SK-N-SH (cell line): ENCODE measurements around the gene USP4. TPM values are rescaled to one million over a fixed set of nuclear protein-coding genes. Genes with fewer than 3 reads are reported as not detected.

Experiments
- CTCF ChIA-PET: fragments of 300-600, 350-600 bp; formaldehyde crosslinking; extraction: SDS; loops from one replicate; lab custom pipeline; 2021; lab: Yijun Ruan, JAX
- POLR2A ChIA-PET: fragments of 350-600 bp; sonication (Branson Sonifier 250); formaldehyde crosslinking; extraction: SDS; loops from one replicate; lab custom pipeline; 2020; ENCODE audit warnings: antibody characterized with exemption, inconsistent platforms; lab: Yijun Ruan, JAX
- DNase-seq: peaks from one replicate; pipeline ENCODE4 v3.0.0; 2012
- H2AFZ ChIP-seq: fragments of 200-600 bp; sonication (generic); 2 replicates; pipeline ENCODE4 v1.8.1; 2016; ENCODE audit warnings: antibody characterized with exemption, mild to moderate bottlenecking, low read depth
- H3F3A ChIP-seq: fragments of 200-600 bp; sonication (generic); replicated peaks from 2 replicates; pipeline ENCODE3; 2016; ENCODE audit warnings: antibody characterized with exemption, mild to moderate bottlenecking; ENCODE audit not compliant: insufficient read depth
- H3K27ac ChIP-seq, 2 experiments: fragments of 200-500 bp in 1 of 2; fragments of 200-600 bp in 1 of 2; sonication (Bioruptor generic) in 1 of 2; sonication (generic), shearing (Covaris generic) in 1 of 2; 2 replicates each; pipeline versions ENCODE4 v1.5.1 to v1.6.1; 2014 to 2016; ENCODE audit warnings: low read depth in 2 of 2, inconsistent platforms in 1 of 2, low read length in 1 of 2, mild to moderate bottlenecking in 1 of 2, mixed read lengths in 1 of 2
- H3K27me3 ChIP-seq: fragments of 200-600 bp; sonication (generic), shearing (Covaris generic); 2 replicates; pipeline ENCODE4 v1.6.1; 2016; ENCODE audit warnings: mixed run types; ENCODE audit not compliant: insufficient read depth
- H3K36me3 ChIP-seq, 2 experiments: fragments of 200-500 bp in 1 of 2; fragments of 200-600 bp in 1 of 2; sonication (Bioruptor generic) in 1 of 2; sonication (generic) in 1 of 2; replicated peaks in 1 of 2; 2 replicates each; pipeline versions ENCODE3 to v1.5.1; 2014 to 2016; ENCODE audit warnings: low read length in 1 of 2, mild to moderate bottlenecking in 1 of 2; ENCODE audit not compliant: insufficient read depth in 2 of 2, control insufficient read depth in 1 of 2
- H3K4me1 ChIP-seq, 2 experiments: fragments of 200-500 bp in 1 of 2; fragments of 200-600 bp in 1 of 2; sonication (Bioruptor generic) in 1 of 2; sonication (generic), shearing (Covaris generic) in 1 of 2; 2 replicates each; pipeline versions ENCODE4 v1.5.1 to v1.6.1; 2014 to 2016; ENCODE audit warnings: low read depth in 1 of 2, low read length in 1 of 2, mixed run types in 1 of 2; ENCODE audit not compliant: insufficient read depth in 2 of 2, control insufficient read depth in 1 of 2
- H3K4me2 ChIP-seq: fragments of 200-600 bp; sonication (generic), shearing (Covaris generic); 2 replicates; pipeline ENCODE4 v1.6.1; 2017; ENCODE audit warnings: mixed run types
- H3K4me3 ChIP-seq, 2 experiments: fragments of 200-500 bp in 1 of 2; fragments of 200-600 bp in 1 of 2; sonication (Bioruptor generic) in 1 of 2; sonication (generic), shearing (Covaris generic) in 1 of 2; 2 replicates each; pipeline versions ENCODE4 v1.5.1 to v1.8.1; 2014 to 2016; ENCODE audit warnings: low read depth in 2 of 2, inconsistent platforms in 1 of 2, low read length in 1 of 2, mild to moderate bottlenecking in 1 of 2, mixed read lengths in 1 of 2, moderate library complexity in 1 of 2
- H3K79me2 ChIP-seq: fragments of 200-600 bp; sonication (generic); 2 replicates; pipeline ENCODE4 v1.8.1; 2017; ENCODE audit warnings: mild to moderate bottlenecking; ENCODE audit not compliant: insufficient read depth
- H3K9ac ChIP-seq: fragments of 200-600 bp; sonication (generic); 2 replicates; pipeline ENCODE4 v1.6.1; 2017; ENCODE audit warnings: mixed run types
- H3K9me2 ChIP-seq: fragments of 200-600 bp; sonication (generic); 2 replicates; pipeline ENCODE4 v1.6.1; 2017; ENCODE audit warnings: mixed run types
- H3K9me3 ChIP-seq: fragments of 200-600 bp; sonication (generic); 2 replicates; pipeline ENCODE4 v1.6.1; 2017; ENCODE audit warnings: mixed run types, mild to moderate bottlenecking, moderate library complexity
- H4K20me1 ChIP-seq: fragments of 200-600 bp; sonication (generic); 2 replicates; pipeline ENCODE4 v1.6.1; 2017; ENCODE audit warnings: mild to moderate bottlenecking, mixed run types; ENCODE audit not compliant: insufficient read depth
- FOSL2 ChIP-seq: IDR thresholded peaks from 2 replicates; pipeline ENCODE4 v1.4.0; 2012; ENCODE audit warnings: low read depth, mild to moderate bottlenecking, moderate library complexity, borderline replicate concordance
- FOXM1 ChIP-seq: IDR thresholded peaks from 2 replicates; pipeline ENCODE4 v1.4.0; 2012; ENCODE audit warnings: low read depth, mild to moderate bottlenecking
- IRF3 ChIP-seq: fragments of 150-350 bp; IDR thresholded peaks from 2 replicates; pipeline ENCODE4 v1.6.1; 2016; ENCODE audit warnings: mild to moderate bottlenecking, low read depth, low read length
- JUND ChIP-seq: IDR thresholded peaks from 2 replicates; pipeline ENCODE4 v1.4.0; 2012
- MEF2A ChIP-seq: IDR thresholded peaks from 2 replicates; pipeline ENCODE4 v1.4.0; 2012; ENCODE audit warnings: low read depth, borderline replicate concordance
- MXI1 ChIP-seq: IDR thresholded peaks from 2 replicates; pipeline ENCODE4 v1.6.1; 2012; ENCODE audit warnings: mild to moderate bottlenecking, low read depth, low read length, improper control_type of control experiment
- NFIC ChIP-seq: IDR thresholded peaks from 2 replicates; pipeline ENCODE4 v1.4.0; 2012; ENCODE audit warnings: borderline replicate concordance
- POLR2AphosphoS5 ChIP-seq: IDR thresholded peaks from 2 replicates; pipeline ENCODE4 v1.6.1; 2012; ENCODE audit warnings: low read depth, low read length
- RAD21 ChIP-seq: IDR thresholded peaks from 2 replicates; pipeline ENCODE4 v1.6.1; 2012; ENCODE audit warnings: mild to moderate bottlenecking, low read length
- REST ChIP-seq: IDR thresholded peaks from 2 replicates; pipeline ENCODE4 v1.6.1; 2012; ENCODE audit warnings: mild to moderate bottlenecking, low read depth, low read length, moderate library complexity
- RFX5 ChIP-seq: IDR thresholded peaks from 2 replicates; pipeline ENCODE4 v1.6.1; 2012; ENCODE audit warnings: mild to moderate bottlenecking, improper control_type of control experiment, low read length
- RXRA ChIP-seq: IDR thresholded peaks from 2 replicates; pipeline ENCODE4 v1.4.0; 2012; ENCODE audit warnings: low read depth, mild to moderate bottlenecking, borderline replicate concordance
- SIN3A ChIP-seq: IDR thresholded peaks from 2 replicates; pipeline ENCODE4 v1.6.1; 2012; ENCODE audit warnings: low read depth, mild to moderate bottlenecking, low read length, moderate library complexity, borderline replicate concordance
- SMC3 ChIP-seq: IDR thresholded peaks from 2 replicates; pipeline ENCODE4 v1.6.1; 2012; ENCODE audit warnings: low read depth, low read length, improper control_type of control experiment
- TEAD4 ChIP-seq: IDR thresholded peaks from 2 replicates; pipeline ENCODE4 v1.4.0; 2012; ENCODE audit warnings: mild to moderate bottlenecking, borderline replicate concordance; ENCODE audit not compliant: insufficient read depth
- USF1 ChIP-seq: IDR thresholded peaks from 2 replicates; pipeline ENCODE4 v1.4.0; 2012; ENCODE audit warnings: low read depth, borderline replicate concordance
- USF2 ChIP-seq: fragments of 150-350 bp; IDR thresholded peaks from 2 replicates; pipeline ENCODE4 v1.6.1; 2017; ENCODE audit warnings: antibody characterized with exemption, low read length, low read depth, borderline replicate concordance
- WGBS: methylation state at CpG from one replicate; pipeline ENCODE4 v1.1.6; 2017; ENCODE audit warnings: low lambda C conversion rate; 5-methylcytosine and 5-hydroxymethylcytosine counted together
- polyA plus RNA-seq, 3 experiments: library from polyadenylated mRNA; depleted of rRNA; stranded (reverse); fragments of >200 nt; gene quantifications; 2 replicates each; pipeline ENCODE4 v1.2.3, GENCODE V29; 2012

The USP4 gene
- polyA plus RNA-seq, 1 of the 3 experiments (the other 2 are of a cell fraction): 33.2 TPM

- peaks cover 11 to 14% of the 10 kb centered on the region in 2 experiments; a peak in 2 of 4 replicates for H3K4me1 ChIP-seq
- DNase-seq: no peak
- POLR2A ChIA-PET: no interaction called here
- H4K20me1 ChIP-seq: no peaks in the 10 kb centered on the region
- no peak overlapping the region for H3K9ac ChIP-seq
- no peak for TF ChIP-seq FOXM1
- TF ChIP-seq FOSL2: no peak
- no peak for TF ChIP-seq RFX5
- TF ChIP-seq JUND: no peak
- no peak for TF ChIP-seq REST
- TF ChIP-seq RAD21: no peak
- no peak for TF ChIP-seq MEF2A
- TF ChIP-seq RXRA: no peak
- TF ChIP-seq POLR2AphosphoS5: no peak
- TF ChIP-seq SIN3A: no peak
- no peak for TF ChIP-seq USF1
- no peak for TF ChIP-seq USF2
- TF ChIP-seq MXI1: no peak
- TF ChIP-seq NFIC: no peak
- TF ChIP-seq IRF3: no peak
- TF ChIP-seq SMC3: no peak
- no peak for TF ChIP-seq TEAD4
- TF ChIP-seq, all 33 proteins: peak for 0
- Histone ChIP-seq H3K9me3 (no peaks in the 10 kb centered on the region), H3K27ac (no peak overlapping the region), H3K4me3 (no peak overlapping the region), H2AFZ (no peak overlapping the region), H3K79me2 (peaks cover 27% of the 10 kb centered on the region), H3K4me2 (no peak overlapping the region), H3K36me3 (no peaks in the 10 kb centered on the region), H3F3A (peaks cover 17% of the 10 kb centered on the region), H3K27me3 (no peaks in the 10 kb centered on the region), H3K9me2 (no peaks in the 10 kb centered on the region)
- 94% methylated on average over 3 of the region's 3 CpGs for WGBS
- CTCF ChIA-PET: interaction anchor here (0.7 to 2.2 kb wide), 3 partner anchors 106 to 196 kb away, joined by 4 to 7 read pairs (median 7); partner anchors contain the start of gene KLHDC8B
Observed at GRCh38 chr3:49343163-49343562, 3.3 kb upstream of the USP4 start.
